Fibroblast of the aortic adventitia (primary cell): ENCODE results near the gene LCNL1. TPM values are rescaled to one million over a fixed set of nuclear protein-coding genes. Genes with fewer than 3 reads are reported as not detected.

Experiments used
- DNase-seq: peaks from one replicate; pipeline ENCODE4 v3.0.0-alpha.2; 2010; ENCODE audit warnings: low read depth
- H3K4me3 ChIP-seq: 2 replicates; pipeline ENCODE4 v1.5.1; 2011; ENCODE audit warnings: low read depth, mild to moderate bottlenecking, control low read depth, low read length, moderate library complexity
- total RNA-seq: library from RNA; depleted of rRNA; stranded (reverse); fragments of >200 nt; gene quantifications from 2 replicates; pipeline ENCODE4 v1.2.3, GENCODE V29; 2012; ENCODE audit warnings: low replicate concordance
- TF ChIP-seq, protein P1 (sequence below): IDR thresholded peaks from 2 replicates; pipeline ENCODE4 v1.5.1; 2011; ENCODE audit warnings: mild to moderate bottlenecking, low read length, control low read depth, inconsistent platforms; ENCODE audit not compliant: insufficient read depth

Gene LCNL1
- total RNA-seq, 1 donor: 0.54 TPM

- DNase-seq: no peak
- H3K4me3 ChIP-seq: no peak overlapping the region
- TF ChIP-seq, protein P1, sequence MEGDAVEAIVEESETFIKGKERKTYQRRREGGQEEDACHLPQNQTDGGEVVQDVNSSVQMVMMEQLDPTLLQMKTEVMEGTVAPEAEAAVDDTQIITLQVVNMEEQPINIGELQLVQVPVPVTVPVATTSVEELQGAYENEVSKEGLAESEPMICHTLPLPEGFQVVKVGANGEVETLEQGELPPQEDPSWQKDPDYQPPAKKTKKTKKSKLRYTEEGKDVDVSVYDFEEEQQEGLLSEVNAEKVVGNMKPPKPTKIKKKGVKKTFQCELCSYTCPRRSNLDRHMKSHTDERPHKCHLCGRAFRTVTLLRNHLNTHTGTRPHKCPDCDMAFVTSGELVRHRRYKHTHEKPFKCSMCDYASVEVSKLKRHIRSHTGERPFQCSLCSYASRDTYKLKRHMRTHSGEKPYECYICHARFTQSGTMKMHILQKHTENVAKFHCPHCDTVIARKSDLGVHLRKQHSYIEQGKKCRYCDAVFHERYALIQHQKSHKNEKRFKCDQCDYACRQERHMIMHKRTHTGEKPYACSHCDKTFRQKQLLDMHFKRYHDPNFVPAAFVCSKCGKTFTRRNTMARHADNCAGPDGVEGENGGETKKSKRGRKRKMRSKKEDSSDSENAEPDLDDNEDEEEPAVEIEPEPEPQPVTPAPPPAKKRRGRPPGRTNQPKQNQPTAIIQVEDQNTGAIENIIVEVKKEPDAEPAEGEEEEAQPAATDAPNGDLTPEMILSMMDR: no peak
Observed at GRCh38 chr9:136947028-136947891, 35.5 kb upstream of the LCNL1 start.

- no peak overlapping the region for H3K4me3 ChIP-seq
- DNase-seq: peak; percentile 76
- TF ChIP-seq, protein P1: peak; percentile 62
Observed at GRCh38 chr9:136947955-136948510, 34.8 kb upstream of the LCNL1 start.

- DNase-seq: no peak
- TF ChIP-seq, protein P1: no peak
- peak overlapping the region; percentile 62 for H3K4me3 ChIP-seq
Observed at GRCh38 chr9:136949239-136949816, 33.5 kb upstream of the LCNL1 start.

DNA sequence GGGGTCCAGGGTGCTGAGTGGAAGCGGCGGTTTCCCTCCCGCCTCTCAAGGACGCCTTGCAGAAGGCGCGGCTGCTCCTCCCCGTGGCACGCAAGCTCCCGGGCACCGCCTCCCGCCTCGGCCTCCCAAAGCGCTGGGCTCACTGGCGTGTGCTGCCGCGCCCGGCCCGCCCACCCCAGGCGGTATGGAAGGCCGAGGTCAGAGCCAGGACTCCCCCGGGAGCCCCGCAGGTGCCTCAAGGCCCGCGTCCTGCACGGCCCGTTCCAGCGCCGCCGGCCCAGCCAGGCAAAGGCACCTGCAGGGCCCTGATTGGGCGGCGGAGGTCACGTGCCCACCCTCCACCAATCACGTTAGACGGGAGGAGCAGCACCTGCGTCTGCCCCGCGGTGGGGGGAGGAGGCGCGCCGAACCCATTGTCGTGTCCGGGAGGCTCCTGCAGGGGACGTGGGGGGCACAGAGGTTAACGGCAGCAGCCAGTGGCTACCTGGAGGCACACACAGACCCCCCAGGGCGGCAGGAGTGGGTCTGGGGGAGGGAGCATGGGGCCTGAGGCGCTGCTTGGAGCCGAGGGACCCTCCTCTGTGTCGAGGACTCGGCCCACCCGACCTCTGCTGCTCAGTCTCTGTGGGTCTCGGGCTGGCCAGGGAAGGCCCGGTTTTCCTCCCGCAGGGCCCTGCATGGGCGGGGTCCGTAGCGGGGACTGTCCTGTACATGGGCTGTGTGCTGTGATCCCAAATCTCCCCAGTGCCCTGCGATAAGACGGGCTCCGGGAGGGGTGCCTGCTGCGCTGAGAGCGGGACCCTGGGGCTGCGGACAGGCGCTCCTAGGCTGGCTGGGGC is 32.8 kb upstream of the LCNL1 start:
- TF ChIP-seq, protein P1: no peak
- peak overlapping the region; percentile 62 for H3K4me3 ChIP-seq
- peak; percentile 70 for DNase-seq

DNA sequence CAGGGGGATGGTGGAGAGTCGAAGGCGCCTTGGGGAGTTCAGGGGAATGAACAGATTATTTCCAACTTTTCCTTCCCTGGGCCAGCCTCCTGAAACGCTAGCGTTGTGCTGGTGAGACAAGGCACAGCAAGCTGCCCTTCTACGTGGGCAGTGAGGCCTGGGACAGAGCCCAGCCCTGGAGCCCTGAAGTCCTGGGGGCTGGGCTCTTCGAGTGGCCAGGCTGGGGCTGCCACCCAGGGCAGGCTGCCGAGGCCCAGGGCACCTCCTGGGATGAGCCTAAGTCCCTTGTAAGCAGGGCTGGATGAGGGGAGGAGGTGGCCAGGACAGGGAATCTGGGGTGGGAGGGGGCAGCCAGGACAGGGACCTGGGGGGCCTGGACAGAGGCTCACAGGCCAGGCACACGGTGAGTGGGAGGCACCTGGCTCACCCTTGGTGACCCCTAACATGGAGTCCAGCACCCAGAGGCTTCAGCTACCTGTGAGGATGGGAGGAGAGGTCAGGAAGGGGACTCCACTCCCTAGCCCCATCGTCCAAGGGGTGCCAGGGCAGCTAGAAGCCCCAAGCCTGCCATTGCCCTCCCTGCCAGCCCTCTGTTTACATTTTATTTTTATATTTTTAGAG is 32.0 kb upstream of the LCNL1 start:
- no peak overlapping the region for H3K4me3 ChIP-seq
- DNase-seq: no peak
- TF ChIP-seq, protein P1: no peak
